Stimulated activated CD4-positive, alpha-beta T cell treated with anti-CD3 and anti-CD28 coated beads, Interleukin-15, amount 100 ng/mL, for 1 hour (primary cell): ENCODE results near the gene SLITRK5.

ENCODE experiments used
- DNase-seq, 2 donors: peaks; one replicate each; pipeline ENCODE4 v3.0.0-alpha.2; 2020; ENCODE audit warnings: low read depth in 1 of 2, low spot score in 1 of 2

SLITRK5 gene, protein sequence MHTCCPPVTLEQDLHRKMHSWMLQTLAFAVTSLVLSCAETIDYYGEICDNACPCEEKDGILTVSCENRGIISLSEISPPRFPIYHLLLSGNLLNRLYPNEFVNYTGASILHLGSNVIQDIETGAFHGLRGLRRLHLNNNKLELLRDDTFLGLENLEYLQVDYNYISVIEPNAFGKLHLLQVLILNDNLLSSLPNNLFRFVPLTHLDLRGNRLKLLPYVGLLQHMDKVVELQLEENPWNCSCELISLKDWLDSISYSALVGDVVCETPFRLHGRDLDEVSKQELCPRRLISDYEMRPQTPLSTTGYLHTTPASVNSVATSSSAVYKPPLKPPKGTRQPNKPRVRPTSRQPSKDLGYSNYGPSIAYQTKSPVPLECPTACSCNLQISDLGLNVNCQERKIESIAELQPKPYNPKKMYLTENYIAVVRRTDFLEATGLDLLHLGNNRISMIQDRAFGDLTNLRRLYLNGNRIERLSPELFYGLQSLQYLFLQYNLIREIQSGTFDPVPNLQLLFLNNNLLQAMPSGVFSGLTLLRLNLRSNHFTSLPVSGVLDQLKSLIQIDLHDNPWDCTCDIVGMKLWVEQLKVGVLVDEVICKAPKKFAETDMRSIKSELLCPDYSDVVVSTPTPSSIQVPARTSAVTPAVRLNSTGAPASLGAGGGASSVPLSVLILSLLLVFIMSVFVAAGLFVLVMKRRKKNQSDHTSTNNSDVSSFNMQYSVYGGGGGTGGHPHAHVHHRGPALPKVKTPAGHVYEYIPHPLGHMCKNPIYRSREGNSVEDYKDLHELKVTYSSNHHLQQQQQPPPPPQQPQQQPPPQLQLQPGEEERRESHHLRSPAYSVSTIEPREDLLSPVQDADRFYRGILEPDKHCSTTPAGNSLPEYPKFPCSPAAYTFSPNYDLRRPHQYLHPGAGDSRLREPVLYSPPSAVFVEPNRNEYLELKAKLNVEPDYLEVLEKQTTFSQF

GRCh38 chr13:87671031-87671752 is at the start of gene SLITRK5:
Gene SLITRK5, plus strand, starts transcription at chr13:87671371. Its CDS starts 4,018 bp downstream, at chr13:87675389.
- peak in 1 of 2 donors; percentile 56 for DNase-seq

DNA sequence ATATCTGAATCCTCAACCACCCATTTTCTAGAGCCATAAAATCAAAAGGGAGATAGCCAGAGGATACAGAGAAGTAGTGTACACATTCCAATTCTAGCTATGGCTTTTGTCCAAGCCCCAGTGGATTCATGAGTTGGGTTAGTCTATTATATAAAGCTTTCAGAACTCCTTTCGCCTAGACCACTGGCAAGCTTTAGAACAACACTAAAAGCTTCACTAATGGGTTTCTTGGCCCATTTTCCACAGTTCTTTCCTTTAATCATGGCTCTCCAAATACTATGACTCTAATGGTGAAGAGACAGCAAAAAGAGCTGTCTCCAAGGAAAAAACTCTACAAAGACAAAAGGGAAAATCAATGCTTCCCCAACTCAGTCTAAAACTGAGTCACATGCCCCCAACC is 48.2 kb upstream of the SLITRK5 start:
- DNase-seq, result no peak

DNA sequence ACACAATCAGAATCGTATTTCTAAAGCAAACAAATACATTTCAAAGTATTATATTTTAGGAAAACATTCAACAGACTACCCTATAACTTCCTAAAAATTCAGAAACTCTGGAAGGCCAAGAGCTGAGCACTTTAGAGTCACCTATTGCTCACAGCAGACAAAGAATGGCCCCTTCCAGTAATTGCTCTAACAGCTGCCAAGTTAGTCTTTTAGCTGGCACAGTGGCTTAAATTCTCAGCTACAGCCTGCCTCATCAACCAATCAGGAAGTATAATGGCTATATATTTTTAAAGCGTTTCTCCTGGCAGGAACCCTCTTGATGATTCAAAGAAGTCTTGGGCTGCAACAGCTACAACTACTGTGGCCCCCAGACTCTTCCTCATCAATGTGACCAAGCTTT is 14.9 kb upstream of the SLITRK5 start:
- no peak for DNase-seq

DNA sequence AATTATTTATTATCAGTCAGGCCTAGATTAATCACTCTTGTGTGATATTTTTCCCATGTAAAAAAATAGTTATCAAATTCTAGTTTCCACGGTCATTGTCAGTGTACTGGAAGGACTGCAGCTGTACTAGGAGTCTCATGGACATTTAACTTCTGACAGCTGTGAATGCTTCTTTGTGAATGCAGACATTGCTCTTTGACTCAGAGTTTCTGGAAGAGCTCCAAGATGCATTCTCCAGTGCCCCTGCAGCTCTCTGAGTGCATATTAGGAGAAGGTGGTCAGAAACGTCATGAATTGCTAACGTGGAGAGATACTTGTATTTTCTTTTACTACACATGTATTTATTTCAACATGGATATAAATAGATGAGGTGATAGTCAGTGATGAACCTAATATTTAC is 9.7 kb upstream of the SLITRK5 start:
- no peak for DNase-seq

GRCh38 chr13:87666831-87667230 is 4.3 kb upstream of the SLITRK5 start:
- DNase-seq, result no peak

DNA sequence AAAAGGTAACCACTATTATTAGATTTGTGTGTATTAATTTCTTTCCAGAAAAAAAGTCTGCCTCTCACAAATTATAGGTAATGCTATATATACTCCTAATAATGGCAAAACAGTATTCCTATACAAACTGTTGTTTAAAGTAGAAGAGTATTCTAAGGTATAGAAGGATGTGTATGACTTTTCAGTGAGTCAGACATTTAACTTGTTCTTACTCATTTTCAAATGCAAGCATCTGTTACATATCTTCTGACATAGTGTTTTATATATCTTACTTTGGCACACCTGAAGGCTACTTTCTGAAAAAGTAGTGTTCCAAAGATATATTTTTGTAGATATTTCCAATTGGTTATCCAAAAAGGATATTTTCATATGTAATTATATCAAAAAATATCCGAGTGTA is 3.5 kb upstream of the SLITRK5 start:
- DNase-seq, result no peak

- DNase-seq, result no peak
Measured at GRCh38 chr13:87669379-87669978, 1.7 kb upstream of the SLITRK5 start.

DNA sequence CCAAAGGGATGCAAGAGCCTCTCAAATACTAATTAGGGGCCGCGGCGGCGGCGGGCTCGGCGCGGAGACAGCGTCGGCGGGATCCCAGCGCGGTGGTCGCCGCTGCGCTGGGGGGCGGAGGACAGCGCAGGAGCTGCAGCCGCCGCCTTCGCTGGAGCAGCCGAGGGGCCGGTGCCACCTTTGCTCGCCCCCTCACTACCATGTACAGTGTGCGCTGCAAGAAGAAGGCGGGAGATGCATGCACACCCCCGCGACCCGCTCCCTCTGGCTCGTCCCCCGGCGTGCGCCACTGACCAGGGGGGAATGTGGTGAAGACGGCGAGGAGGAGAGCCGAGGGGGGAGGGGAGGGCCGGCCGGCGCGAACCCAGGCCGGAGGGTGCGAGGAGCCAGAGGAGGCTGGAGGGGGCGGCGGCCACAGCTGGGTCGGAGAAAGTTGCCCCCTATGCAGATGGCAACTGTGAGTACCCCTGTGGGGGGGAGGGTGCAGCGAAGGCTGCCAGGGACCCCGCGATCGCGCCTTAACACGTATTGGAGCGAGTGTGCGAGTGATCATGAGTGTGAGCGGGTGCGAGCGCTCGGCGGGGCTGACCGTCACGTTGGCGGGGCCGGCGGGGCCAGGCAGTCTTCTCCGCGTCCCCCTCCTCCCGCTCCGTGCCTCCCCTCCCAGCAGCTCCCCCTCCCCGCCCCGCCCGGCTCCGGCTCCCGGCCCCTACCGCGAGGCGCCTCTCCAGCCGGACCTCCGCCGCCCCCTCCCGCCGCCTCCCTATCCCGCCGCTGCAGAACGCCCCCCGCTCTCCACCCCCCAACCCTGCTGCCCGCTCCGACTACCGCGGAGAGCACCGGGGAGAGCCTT is 808 bp downstream of the SLITRK5 start:
- DNase-seq, result no peak

- DNase-seq, result no peak
Measured at GRCh38 chr13:87674247-87674738, 3.1 kb downstream of the SLITRK5 start.

DNA sequence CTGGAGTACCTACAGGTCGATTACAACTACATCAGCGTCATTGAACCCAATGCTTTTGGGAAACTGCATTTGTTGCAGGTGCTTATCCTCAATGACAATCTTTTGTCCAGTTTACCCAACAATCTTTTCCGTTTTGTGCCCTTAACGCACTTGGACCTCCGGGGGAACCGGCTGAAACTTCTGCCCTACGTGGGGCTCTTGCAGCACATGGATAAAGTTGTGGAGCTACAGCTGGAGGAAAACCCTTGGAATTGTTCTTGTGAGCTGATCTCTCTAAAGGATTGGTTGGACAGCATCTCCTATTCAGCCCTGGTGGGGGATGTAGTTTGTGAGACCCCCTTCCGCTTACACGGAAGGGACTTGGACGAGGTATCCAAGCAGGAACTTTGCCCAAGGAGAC is 4.7 kb downstream of the SLITRK5 start:
- DNase-seq, result no peak

GRCh38 chr13:87676254-87677042 is 5.3 kb downstream of the SLITRK5 start:
- no peak for DNase-seq

DNA sequence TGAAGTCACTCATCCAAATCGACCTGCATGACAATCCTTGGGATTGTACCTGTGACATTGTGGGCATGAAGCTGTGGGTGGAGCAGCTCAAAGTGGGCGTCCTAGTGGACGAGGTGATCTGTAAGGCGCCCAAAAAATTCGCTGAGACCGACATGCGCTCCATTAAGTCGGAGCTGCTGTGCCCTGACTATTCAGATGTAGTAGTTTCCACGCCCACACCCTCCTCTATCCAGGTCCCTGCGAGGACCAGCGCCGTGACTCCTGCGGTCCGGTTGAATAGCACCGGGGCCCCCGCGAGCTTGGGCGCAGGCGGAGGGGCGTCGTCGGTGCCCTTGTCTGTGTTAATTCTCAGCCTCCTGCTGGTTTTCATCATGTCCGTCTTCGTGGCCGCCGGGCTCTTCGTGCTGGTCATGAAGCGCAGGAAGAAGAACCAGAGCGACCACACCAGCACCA is 5.9 kb downstream of the SLITRK5 start:
- DNase-seq, result no peak

DNA sequence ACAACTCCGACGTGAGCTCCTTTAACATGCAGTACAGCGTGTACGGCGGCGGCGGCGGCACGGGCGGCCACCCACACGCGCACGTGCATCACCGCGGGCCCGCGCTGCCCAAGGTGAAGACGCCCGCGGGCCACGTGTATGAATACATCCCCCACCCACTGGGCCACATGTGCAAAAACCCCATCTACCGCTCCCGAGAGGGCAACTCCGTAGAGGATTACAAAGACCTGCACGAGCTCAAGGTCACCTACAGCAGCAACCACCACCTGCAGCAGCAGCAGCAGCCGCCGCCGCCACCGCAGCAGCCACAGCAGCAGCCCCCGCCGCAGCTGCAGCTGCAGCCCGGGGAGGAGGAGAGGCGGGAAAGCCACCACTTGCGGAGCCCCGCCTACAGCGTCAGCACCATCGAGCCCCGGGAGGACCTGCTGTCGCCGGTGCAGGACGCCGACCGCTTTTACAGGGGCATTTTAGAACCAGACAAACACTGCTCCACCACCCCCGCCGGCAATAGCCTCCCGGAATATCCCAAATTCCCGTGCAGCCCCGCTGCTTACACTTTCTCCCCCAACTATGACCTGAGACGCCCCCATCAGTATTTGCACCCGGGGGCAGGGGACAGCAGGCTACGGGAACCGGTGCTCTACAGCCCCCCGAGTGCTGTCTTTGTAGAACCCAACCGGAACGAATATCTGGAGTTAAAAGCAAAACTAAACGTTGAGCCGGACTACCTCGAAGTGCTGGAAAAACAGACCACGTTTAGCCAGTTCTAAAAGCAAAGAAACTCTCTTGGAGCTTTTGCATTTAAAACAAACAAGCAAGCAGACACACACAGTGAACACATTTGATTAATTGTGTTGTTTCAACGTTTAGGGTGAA is 6.6 kb downstream of the SLITRK5 start:
- no peak for DNase-seq

DNA sequence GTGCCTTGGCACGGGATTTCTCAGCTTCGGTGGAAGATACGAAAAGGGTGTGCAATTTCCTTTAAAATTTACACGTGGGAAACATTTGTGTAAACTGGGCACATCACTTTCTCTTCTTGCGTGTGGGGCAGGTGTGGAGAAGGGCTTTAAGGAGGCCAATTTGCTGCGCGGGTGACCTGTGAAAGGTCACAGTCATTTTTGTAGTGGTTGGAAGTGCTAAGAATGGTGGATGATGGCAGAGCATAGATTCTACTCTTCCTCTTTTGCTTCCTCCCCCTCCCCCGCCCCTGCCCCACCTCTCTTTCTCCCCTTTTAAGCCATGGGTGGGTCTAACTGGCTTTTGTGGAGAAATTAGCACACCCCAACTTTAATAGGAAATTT is 7.2 kb downstream of the SLITRK5 start:
- DNase-seq, result no peak

DNA sequence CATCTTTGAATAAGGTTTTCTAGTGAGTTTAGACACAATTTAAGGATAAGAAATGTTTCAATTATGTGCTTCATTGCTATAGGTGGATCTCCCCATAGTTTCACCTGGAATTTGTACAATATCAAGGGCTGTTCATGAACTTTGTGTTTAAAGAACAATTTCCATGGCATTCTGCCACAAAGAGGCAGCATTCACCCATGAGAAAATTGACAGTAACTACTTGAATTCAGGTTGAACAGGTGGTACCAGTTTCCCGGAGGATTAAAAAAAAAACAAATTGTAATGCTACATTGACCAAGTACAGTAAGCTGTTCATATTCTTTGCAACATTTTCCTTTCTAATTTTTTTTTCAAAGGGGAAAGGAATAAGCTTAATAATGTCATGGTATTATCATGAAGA is 9.1 kb downstream of the SLITRK5 start:
- DNase-seq, result no peak

DNA sequence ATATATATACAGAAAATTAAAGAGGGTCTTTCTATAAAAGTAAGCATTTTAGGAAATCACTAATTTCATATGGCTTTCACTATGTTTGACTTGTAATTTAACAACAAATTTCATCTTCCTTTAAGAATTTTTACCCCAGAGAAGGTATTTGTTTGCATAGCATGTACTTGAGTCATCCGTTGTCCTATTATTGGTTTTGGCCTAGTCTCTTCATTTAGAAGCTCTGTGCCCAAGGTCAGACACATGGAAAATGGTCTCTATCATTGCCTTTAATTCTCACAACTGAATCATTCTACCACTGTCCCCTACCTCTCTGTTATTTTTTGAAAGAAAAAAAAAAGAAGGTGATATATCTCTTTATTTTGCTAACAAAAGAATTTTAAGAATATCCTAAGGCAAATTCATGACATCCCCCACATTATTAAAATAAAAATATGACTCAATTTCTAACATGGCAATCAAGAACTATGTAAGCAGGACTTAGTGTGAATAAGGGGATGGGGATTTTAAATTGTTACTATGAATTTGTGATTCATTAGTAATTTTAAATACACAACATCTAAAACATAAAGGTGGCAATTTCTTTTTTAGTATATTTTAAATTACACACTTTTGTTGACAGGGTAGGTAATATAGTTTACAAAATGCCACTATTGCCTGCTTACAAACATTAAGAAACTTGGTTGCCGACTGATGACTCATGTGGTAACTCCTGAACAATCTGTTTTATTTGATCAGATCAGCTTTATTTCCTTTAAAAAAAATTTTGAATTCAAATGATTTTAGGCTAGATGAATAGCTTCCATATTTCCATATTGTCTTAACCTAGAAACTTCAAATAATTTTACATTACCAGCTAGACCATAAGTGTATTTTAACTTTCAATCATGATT is 13.9 kb downstream of the SLITRK5 start:
- no peak for DNase-seq

- DNase-seq, result no peak
Measured at GRCh38 chr13:87696458-87696857, 25.3 kb downstream of the SLITRK5 start.
